CD4-positive, alpha-beta T cell (primary cell): ENCODE measurements around the gene JPT1. TPM values are rescaled to one million over a fixed set of nuclear protein-coding genes. Genes with fewer than 3 reads are reported as not detected.
"Not testable (repeated sequence)": the region's sequence is repeated elsewhere in the genome, so short reads cannot be mapped to it uniquely, and the experiment has no call there.

Experiments
- ATAC-seq: fragments of 200-7000 bp; cut with Tn5 transposase; one replicate; pipeline ENCODE4 v1.10.0; 2022; ENCODE audit warnings: mild to moderate bottlenecking; ENCODE audit not compliant: poor library complexity
- CTCF ChIA-PET: fragments of 350-600 bp; sonication (Branson Sonifier 250); formaldehyde crosslinking; loops from one replicate; lab custom pipeline; 2021; ENCODE audit warnings: antibody characterized with exemption, inconsistent platforms; lab: Charles Lee
- POLR2A ChIA-PET: fragments of 350-600 bp; sonication (Branson Sonifier 250); formaldehyde crosslinking; loops from one replicate; lab custom pipeline; 2021; ENCODE audit warnings: antibody characterized with exemption, inconsistent platforms; lab: Charles Lee
- DNase-seq, 14 experiments: peaks; one replicate each; pipeline ENCODE4 v3.0.0-alpha.2; 2013 to 2020; ENCODE audit warnings: mixed read lengths in 2 of 14
- H3K27ac ChIP-seq, 2 donors: one replicate each; pipeline versions ENCODE4 v1.5.1 to v1.7.0; 2013; ENCODE audit warnings: low read length in 2 of 2, low read depth in 1 of 2, mild to moderate bottlenecking in 1 of 2
- H3K27me3 ChIP-seq, 2 experiments: 1 replicate in 1 of 2; 2 replicates in 1 of 2; pipeline versions ENCODE4 v1.6.1 to v1.7.0; 2013; ENCODE audit warnings: low read length in 2 of 2, control low read depth in 1 of 2, mild to moderate bottlenecking in 1 of 2, moderate library complexity in 1 of 2; ENCODE audit not compliant: insufficient read depth in 2 of 2, control insufficient read depth in 1 of 2
- H3K36me3 ChIP-seq: one replicate; pipeline ENCODE4 v1.6.1; 2013; ENCODE audit warnings: low read length, control low read depth; ENCODE audit not compliant: insufficient read depth
- H3K4me1 ChIP-seq: one replicate; pipeline ENCODE4 v1.6.1; 2013; ENCODE audit warnings: low read length, control low read depth; ENCODE audit not compliant: insufficient read depth
- H3K4me3 ChIP-seq: one replicate; pipeline ENCODE4 v1.5.1; 2013; ENCODE audit warnings: mild to moderate bottlenecking, low read length, moderate library complexity
- H3K9me3 ChIP-seq, 2 experiments: 1 replicate in 1 of 2; 2 replicates in 1 of 2; pipeline versions ENCODE4 v1.6.1 to v1.7.0; 2013; ENCODE audit warnings: low read length in 2 of 2, mild to moderate bottlenecking in 2 of 2, control low read depth in 1 of 2, moderate library complexity in 1 of 2; ENCODE audit not compliant: control insufficient read depth in 1 of 2, insufficient read depth in 1 of 2
- H3K27ac Mint-ChIP-seq: one replicate; pipeline ENCODE4 v1.8.0; 2020; ENCODE audit warnings: mixed read lengths
- H3K27me3 Mint-ChIP-seq: one replicate; pipeline ENCODE4 v1.8.0; 2021; ENCODE audit warnings: mixed read lengths
- H3K36me3 Mint-ChIP-seq: one replicate; pipeline ENCODE4 v1.8.0; 2021; ENCODE audit warnings: low read depth, mixed read lengths
- H3K4me1 Mint-ChIP-seq: one replicate; pipeline ENCODE4 v1.8.0; 2021; ENCODE audit warnings: low read depth, mixed read lengths
- H3K4me3 Mint-ChIP-seq: one replicate; pipeline ENCODE4 v1.8.0; 2020; ENCODE audit warnings: mild to moderate bottlenecking, mixed read lengths
- H3K9me3 Mint-ChIP-seq: one replicate; pipeline ENCODE4 v1.8.0; 2020; ENCODE audit warnings: mixed read lengths
- intact Hi-C, 2 experiments: fragments of 100-400 bp; cut with DNase I in 1 of 2; cut with micrococcal nuclease in 1 of 2; formaldehyde crosslinking; loops; one replicate each; pipeline versions ENCODE4 v1.15.1 to v1.9.0; 2023 to 2025; cut with DNase I, micrococcal nuclease
- total RNA-seq, 174 experiments: library from RNA in 2 of 174; stranded (reverse) in 2 of 174; gene quantifications; one replicate each; pipeline ENCODE4 v1.2.3 and lab custom pipeline; 2021 to 2026
- TF ChIP-seq, protein P1 (sequence below): fragments of 200-600 bp; IDR thresholded peaks from one replicate; pipeline ENCODE4 v1.8.0; 2022; ENCODE audit warnings: antibody characterized with exemption, mild to moderate bottlenecking

Gene JPT1
- total RNA-seq, 2 experiments from 2014 or later, result 21.3 to 25.5 TPM

DNA sequence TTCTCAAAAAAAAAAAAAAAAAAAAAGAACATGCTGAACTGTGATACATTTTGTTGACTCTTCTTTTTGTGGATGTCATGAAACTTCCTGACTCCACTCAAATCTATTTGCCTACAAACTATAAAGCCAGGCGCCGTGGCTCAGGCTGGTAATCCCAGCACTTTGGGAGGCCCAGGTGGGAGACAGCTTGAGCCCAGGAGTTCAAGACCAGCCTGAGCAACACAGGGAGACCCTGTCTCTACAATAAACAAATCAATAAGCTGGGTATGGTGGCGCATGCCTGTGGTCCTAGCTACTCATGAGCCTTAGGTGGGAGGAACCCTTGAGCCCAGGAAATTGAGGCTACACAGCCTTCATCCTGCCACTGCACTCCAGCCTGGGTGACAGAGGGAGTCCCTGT is 21.3 kb downstream of the JPT1 start:
- intact Hi-C loops, result loop anchor here (5.0 kb wide), 2 partner anchors 39 to 49 kb away; partner anchors contain the start of gene SUMO2 (in 1 of the 2)
- H3K9me3 Mint-ChIP-seq, result no peaks in the 10 kb centered on the region

DNA sequence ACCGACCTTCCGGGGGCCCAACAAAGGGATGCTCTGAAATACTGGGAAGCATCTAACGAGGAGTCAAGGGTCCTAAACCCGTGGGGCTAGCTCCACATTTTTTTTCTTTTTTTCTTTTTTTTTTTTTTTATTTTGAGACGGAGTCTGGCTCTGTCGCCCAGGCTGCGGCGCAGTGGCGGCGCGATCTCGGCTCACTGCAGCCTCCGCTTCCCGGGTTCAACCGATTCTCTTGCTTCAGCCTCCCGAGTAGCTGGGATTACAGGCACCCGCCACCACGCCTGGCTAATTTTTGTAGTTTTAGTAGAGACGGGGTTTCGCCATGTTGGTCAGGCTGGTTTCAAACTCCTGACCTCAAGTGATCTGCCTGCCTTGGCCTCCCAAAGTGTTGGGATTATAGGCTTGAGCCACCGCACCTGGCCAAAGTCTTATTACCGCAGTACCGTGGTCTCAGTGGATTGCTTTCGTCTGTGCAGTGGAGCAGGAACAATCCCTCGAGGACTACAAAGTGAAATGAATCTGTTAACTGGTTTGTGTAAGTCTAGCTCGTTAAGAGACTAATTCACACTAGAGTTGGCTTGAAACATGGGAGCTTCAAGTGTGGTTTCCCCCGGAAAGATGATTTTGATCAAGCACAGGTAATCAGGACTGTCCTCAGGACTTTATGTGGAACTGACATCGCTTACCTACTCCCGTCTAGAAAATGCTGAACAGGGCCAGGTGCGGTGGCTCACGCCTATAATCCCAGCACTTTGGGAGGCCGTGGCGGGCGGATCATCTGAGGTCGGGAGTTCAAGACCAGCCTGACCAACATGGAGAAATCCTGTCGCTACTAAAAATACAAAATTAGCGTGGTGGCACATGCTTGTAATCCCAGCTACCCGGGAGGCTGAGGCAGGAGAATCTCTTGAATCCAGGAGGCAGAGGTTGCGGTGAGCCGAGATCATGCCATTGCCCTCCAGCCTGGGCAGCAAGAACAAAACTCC is 22.0 kb downstream of the JPT1 start:
- ChIA-PET POLR2A (interaction anchor here (0.6 to 4.7 kb wide), 16 partner anchors 9 to 384 kb away, joined by 3 to 30 read pairs (median 4); partner anchors contain the start of genes GGA3, JPT1, MIF4GD and MRPS7), CTCF (interaction anchor here (0.6 to 7.4 kb wide), 8 partner anchors 13 to 191 kb away, joined by 3 to 97 read pairs (median 4); partner anchors contain the start of gene JPT1)
- not testable (repeated sequence) for H3K27me3 ChIP-seq, H3K36me3 Mint-ChIP-seq, DNase-seq, H3K9me3 ChIP-seq, H3K4me1 Mint-ChIP-seq, H3K27me3 Mint-ChIP-seq, H3K9me3 Mint-ChIP-seq, ATAC-seq
- H3K4me3 Mint-ChIP-seq, result peak overlapping the region; percentile 86
- Histone ChIP-seq H3K4me3 (peak overlapping the region; percentile 83), H3K36me3 (peaks cover 16% of the 10 kb centered on the region), H3K4me1 (peaks cover 21% of the 10 kb centered on the region), H3K27ac (peak overlapping the region; percentile 30 to 45)
- intact Hi-C loops, result loop anchor here (5.0 kb wide), 2 partner anchors 40 to 50 kb away; partner anchors contain the start of gene SUMO2 (in 1 of the 2)
- H3K27ac Mint-ChIP-seq, result peak overlapping the region; percentile 65

More for the DNA sequence above, 21.3 kb downstream of the JPT1 start:
- Mint-ChIP-seq H3K4me1 (peaks cover 7% of the 10 kb centered on the region), H3K36me3 (peaks cover 6% of the 10 kb centered on the region), H3K27me3 (no peaks in the 10 kb centered on the region), H3K27ac (peak overlapping the region; percentile 20), H3K4me3 (peak overlapping the region; percentile 60)
- no peak for DNase-seq
- CTCF ChIA-PET, result interaction anchor here (1.4 to 7.4 kb wide), 3 partner anchors 12 to 69 kb away, joined by 3 to 97 read pairs (median 9); no protein-coding TSS in a partner anchor
- TF ChIP-seq, protein P1, sequence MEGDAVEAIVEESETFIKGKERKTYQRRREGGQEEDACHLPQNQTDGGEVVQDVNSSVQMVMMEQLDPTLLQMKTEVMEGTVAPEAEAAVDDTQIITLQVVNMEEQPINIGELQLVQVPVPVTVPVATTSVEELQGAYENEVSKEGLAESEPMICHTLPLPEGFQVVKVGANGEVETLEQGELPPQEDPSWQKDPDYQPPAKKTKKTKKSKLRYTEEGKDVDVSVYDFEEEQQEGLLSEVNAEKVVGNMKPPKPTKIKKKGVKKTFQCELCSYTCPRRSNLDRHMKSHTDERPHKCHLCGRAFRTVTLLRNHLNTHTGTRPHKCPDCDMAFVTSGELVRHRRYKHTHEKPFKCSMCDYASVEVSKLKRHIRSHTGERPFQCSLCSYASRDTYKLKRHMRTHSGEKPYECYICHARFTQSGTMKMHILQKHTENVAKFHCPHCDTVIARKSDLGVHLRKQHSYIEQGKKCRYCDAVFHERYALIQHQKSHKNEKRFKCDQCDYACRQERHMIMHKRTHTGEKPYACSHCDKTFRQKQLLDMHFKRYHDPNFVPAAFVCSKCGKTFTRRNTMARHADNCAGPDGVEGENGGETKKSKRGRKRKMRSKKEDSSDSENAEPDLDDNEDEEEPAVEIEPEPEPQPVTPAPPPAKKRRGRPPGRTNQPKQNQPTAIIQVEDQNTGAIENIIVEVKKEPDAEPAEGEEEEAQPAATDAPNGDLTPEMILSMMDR, result no peak
- Histone ChIP-seq H3K27ac (no peak overlapping the region), H3K27me3 (no peaks in the 10 kb centered on the region), H3K36me3 (peaks cover 16% of the 10 kb centered on the region), H3K4me1 (peaks cover 21% of the 10 kb centered on the region), H3K9me3 (no peaks in the 10 kb centered on the region), H3K4me3 (no peak overlapping the region)
- ATAC-seq, result no peak
- POLR2A ChIA-PET, result interaction anchor here (0.6 to 4.7 kb wide), 5 partner anchors 8 to 39 kb away, joined by 3 to 30 read pairs (median 3); partner anchors contain the start of gene JPT1

DNA sequence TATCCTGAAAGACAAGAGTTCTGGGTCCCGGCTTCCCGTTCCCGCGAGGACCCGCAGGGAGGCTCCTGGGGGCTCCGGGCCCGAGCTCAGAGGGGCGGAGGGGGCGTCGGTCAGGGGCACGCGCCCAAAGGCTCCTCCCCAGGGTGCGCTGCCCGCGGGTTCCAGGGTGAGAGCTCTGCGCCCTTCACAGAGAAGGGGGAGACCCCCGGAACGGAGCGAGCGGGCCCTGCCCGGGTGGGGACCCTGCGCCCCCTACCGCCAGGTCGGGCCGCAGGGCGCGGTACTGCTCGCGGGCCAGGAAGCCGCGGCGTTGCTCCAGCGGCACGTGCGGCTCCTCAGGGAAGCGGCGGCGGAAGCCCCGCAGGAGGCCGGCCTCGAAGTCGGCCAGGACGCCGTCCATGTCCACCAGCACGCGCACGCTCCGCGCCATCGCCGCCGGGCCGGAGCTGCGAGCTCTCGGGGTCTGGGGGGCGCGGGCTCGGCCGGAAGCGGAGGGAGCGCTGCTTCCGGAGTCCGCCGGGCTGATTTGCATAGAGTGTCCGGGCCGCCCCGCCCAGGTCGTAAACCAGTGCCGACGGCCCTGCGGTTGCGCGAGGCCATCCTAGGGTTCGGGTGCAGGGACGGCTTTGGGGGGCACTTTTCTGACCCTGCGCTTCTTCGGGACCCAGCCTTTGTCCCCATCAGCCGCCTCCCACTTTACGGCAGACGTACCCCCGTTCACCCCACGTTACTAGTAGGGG is 22.9 kb downstream of the JPT1 start, which contains the start of gene NT5C:
TSS of gene NT5C (minus strand) at position 465 of the 740 bp plus-strand sequence. CDS start at position 430, 35 bp downstream.
- TF ChIP-seq, protein P1, result peak; percentile 70
- ChIA-PET POLR2A (interaction anchor here (0.6 to 4.7 kb wide), 21 partner anchors 9 to 225 kb away, joined by 3 to 30 read pairs (median 4); partner anchors contain the start of genes CDR2L, GGA3, JPT1 and MIF4GD), CTCF (interaction anchor here (0.6 to 7.4 kb wide), 17 partner anchors 10 to 170 kb away, joined by 3 to 97 read pairs (median 3); partner anchors contain the start of genes JPT1, MRPL58 and SLC25A19)
- H3K4me1 Mint-ChIP-seq, result peaks cover 7% of the 10 kb centered on the region
- Histone ChIP-seq H3K9me3 (no peaks in the 10 kb centered on the region), H3K4me1 (peaks cover 21% of the 10 kb centered on the region), H3K36me3 (peaks cover 16% of the 10 kb centered on the region), H3K27ac (peak within 1 kb of the TSS; percentile 45 to 55), H3K4me3 (peak within 1 kb of the TSS; percentile 83), H3K27me3 (no peaks in the 10 kb centered on the region)
- no peaks in the 10 kb centered on the region for H3K27me3 Mint-ChIP-seq
- peak within 1 kb of the TSS; percentile 70 for H3K27ac Mint-ChIP-seq
- no peaks in the 10 kb centered on the region for H3K9me3 Mint-ChIP-seq
- peak within 1 kb of the TSS; percentile 88 for H3K4me3 Mint-ChIP-seq
- ATAC-seq (peak; percentile 72), DNase-seq (peak in 10 of 14 experiments; percentile 44 to 78 (median 56))
- H3K36me3 Mint-ChIP-seq, result peaks cover 6% of the 10 kb centered on the region
- intact Hi-C loops, result loop anchor here (5.0 kb wide), 2 partner anchors 41 to 51 kb away; partner anchors contain the start of gene SUMO2 (in 1 of the 2)
